HG03457 (cell line): ENCODE data around the gene KRT6B.
"Not testable (repeated sequence)": the region's sequence is repeated elsewhere in the genome, so short reads cannot be mapped to it uniquely, and the experiment has no call there.

Experiments used
- ATAC-seq: cut with Tn5 transposase; IDR thresholded peaks from one replicate; pipeline ENCODE4 v1.9.1; 2021; ENCODE audit warnings: moderate number of reproducible peaks; ENCODE audit not compliant: unreplicated experiment

KRT6B gene

DNA sequence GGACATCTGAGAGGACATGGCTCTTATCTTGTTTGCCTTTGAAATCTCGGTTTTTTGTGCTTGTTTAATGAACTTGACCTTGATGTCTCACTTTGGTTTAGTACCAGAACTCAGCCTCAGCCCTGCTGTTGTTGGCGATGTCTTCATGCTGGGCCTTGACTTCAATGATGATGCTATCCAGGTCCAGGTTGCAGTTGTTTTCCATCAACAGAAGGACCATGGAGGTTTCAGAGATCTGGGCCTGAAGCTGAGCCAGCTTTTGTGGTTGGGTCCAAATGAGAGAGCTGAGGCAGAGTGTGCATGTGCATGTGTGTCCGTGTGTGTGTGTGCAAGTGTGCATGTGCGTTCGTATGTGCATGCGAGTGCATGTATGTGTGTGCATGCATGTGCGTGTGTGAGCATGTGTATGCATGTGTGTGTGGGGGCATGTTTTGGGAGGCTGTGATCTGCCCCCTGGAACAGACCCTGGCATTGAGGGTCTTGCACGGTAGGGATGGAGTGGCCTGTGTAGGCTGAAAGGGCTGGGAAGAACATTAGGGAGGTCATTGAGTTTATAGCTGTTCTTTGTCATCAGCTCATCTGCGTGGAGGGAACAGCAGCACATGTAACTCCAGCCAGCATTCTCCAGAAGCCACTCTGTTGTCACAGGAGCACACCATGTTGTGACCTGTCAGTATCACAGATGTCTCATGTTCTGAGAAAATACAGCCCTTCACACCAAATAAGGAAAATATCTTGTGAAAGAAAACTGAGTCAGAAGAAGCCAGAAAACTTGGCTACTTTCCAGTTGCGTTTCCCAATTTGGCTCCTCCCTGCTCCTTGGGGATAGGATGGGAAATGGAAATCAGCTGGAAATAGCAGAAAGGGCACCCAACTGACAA lies 35.8 kb downstream of the KRT6B start:
- ATAC-seq = no peak

DNA sequence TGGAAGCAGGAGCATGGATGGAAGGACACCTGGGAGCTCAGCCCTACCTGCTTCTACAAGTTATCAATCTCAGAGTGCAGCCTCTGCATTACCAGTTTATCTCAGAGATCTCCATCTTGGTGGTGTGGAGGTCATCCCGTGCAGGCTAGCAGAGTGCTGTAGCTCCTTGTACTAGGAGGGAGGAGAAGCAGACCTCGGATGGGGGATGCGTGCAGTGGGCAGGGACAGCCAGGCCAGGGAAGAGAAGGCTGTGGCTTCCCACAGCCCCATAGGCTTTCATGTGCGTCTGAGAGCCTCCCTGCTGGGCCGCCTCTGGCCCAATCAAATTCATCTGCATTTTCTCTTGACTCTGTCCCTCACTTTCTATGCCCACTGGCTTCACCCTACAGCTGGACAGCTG lies 37.0 kb downstream of the KRT6B start:
- no peak for ATAC-seq

DNA sequence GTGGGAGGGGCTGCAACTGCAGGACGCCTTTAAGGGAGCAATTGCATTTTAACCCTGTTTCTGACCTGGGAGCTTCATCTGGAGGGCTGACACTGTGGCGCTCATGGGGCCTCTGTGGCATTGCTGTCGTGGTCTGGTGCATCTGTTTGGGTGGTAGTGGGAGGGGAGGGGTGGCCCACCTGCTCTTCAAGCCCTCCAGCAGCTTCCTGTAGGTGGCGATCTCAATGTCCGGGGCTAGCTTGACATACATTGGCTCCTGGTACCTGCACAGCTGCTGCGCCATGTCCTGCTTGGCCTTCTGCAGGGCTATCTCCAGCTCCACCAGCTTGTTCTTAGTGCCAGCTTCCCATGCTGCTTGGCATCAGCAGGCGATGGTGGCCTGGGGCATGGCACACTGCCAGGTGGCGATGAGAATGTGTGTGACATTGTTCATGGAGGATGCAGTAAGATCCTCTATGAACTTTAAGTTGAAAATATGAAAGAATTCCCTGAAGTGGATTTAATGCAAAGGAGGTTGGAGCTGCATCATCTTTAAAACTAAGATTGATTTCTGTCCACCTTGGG lies 38.1 kb downstream of the KRT6B start:
- ATAC-seq = no peak

DNA sequence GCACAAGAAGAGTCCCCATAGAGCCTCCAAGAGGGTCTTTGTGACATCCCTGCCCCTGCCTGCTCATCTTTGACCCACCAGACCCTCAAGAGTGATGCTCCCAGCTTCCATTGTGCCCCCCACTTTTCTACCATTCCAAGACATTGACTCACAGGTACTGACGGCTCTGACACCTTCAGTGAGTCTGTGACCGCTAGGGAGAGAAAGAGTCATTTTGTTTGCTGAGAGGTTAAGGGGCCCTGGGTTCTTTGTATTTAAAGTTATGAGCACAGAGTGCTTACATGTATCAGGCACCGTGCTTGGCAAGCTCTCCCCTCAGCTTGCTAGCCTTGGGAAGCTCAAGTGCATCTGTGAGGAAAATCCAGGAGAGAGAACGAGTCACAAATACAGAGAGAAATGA lies 38.7 kb downstream of the KRT6B start:
- no peak for ATAC-seq

DNA sequence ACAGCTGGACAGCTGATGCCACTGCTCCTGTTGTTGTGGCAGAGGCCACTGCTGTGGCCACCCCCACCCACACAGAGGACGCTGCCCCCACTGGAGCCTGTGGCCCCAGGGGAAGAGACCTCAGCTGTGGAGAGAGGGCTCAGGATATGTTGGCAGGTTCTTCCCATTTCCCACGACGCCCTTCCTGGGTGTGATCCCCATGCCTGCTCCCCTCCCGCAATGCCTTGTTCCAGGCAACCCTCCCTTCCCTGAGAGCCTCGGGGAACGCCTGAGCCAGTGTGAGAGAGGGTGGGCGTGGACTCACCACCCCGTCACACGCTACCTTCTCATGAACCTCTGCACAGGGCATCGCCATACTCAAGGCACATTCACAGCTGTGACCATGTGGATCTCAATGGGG lies 40.1 kb downstream of the KRT6B start:
- no peak for ATAC-seq

DNA sequence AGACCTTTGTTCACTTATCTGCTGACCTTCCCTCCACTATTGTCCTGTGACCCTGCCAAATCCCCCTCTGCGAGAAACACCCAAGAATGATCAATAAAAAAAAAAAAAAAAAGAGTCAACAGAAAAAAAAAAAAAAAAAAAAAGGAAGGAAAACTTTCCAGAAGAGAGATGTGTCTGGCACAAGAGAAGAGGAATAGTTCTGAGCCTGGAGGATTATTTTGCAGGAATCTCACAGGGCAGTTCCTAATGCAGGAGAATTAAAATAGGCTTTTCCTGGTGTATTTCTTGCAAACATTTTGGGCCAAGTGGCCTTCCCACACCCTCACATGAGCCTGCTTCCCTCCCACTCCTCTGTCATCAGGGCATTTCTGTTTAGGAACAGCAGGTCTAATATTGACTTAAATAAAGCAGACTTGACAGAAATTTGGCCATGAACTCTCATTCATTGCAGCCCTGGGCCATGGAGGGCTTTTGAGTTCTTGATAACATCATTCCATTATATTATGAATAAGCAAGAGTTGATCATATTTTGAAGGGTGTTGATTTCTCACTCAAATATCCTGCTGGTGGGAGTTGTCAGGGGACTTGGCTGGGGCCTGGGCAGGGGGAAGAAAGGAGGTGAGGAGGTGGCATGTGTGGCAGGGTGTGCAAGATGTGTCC lies 41.2 kb downstream of the KRT6B start:
- ATAC-seq = not testable (repeated sequence)

DNA sequence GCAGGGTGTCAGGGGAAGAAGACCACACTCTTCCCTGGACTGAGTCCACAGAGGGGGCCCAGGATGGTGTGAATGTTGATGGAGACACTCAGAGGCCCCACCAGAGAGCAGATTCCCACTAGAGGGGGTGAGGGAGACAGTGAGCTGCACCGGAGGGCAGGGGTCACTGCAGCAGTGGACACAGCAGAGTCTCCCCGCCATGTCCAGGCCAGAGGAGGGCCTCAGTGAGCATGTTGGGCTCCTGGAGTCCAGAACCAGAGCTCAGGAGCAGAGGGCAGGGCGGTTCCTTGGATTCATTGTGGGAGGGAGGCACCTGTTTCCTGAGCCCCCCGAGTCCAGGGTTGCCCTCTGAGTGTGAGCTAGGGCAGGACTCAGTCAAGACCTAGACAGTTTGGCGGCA lies 44.0 kb downstream of the KRT6B start:
- no peak for ATAC-seq

DNA sequence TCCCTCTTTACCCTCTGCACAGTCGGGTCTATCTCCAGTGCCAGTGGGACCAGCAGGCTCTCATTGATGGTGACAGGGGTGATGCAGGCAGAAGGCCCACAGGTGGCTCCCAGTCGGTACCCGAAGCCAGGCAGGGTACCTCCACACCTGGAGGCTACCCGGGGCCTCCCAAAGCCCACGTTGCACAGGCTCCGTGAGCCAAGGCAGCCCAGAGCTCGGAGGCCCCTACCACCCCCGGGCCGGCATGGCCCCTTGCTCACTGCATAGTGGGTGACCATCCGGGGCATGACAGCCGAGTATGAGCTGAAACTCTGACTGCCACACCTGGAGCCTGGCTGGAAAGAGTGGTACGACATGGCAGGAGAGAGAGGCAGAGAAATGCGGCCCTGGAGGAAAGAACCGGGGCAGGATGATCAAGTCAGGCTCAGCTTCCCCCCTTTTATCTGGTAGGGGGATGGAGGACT lies 46.0 kb downstream of the KRT6B start, which contains the start of gene KRT82:
Gene KRT82, minus strand, starts transcription at position 414 of the 464 bp plus-strand sequence. Its CDS starts 58 bp downstream, at position 356.
- ATAC-seq = no peak

DNA sequence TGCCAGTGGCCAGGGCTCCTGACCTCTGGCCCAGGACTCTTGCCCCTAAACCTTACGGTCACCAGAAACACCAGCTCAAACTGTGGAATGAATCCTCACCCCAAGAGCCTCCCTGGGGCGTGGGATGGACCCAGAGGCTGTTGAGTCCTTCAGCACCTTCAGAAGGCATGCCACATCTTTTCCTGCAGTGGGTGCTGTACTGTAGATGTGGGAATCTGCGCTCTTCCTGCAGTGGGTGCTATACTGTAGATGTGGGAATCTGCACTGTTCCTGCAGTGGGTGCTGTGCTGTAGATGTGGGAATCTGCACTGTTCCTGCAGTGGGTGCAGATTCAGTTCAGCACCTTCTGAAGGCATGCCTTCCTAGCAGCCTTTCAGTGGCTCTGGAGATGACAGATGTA lies 47.0 kb downstream of the KRT6B start:
- no peak for ATAC-seq

DNA sequence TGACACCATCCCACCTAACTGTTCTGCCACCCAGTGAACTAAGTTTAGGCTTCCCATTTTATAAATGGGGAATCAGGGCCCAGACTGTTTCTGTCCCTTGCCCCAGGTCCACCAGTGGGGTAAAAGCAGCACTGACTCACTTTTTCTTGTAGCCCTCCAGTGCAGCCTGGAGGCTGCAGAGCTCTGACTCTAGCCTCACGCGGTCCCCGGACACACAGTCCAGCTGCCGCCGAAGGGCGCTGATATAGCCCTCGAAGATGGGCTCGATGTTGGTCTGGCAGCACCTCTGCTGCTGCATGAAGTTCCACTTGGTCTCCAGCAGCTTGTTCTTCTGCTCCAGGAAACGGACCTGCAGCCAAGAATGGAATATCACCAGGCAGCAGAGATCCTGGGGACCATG lies 48.4 kb downstream of the KRT6B start:
- no peak for ATAC-seq

DNA sequence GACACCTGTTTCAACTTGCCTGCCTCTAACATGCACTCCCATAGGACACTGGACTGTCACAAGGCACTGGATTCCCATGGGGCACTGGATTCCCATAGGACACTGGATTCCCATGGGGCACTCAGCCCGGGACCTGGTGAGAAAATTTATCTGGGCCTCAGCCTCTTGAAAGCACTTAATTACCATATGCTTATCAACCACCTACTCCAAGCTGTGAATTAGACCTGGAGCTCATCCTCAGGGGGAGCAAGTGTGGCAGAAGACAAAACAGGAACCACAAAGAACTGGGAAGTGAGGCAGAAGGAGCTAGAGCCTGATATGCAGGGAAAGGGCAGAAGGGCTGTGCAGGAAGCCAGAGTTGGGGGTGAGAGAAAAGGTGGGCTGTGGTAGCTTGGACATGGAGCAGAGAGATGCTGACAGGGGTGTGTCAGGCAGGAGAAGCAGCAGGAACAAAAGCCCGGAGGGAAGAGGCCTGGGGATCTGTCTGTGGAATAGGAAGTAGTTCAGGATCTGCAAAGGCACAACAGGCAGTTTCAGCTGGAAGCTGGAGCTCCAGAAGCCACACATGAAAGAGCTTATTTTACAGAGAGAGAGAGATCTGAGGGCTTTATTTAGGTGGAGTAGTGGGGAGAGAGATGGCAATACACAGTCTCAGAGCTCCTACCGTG lies 48.9 kb downstream of the KRT6B start:
- ATAC-seq = no peak

DNA sequence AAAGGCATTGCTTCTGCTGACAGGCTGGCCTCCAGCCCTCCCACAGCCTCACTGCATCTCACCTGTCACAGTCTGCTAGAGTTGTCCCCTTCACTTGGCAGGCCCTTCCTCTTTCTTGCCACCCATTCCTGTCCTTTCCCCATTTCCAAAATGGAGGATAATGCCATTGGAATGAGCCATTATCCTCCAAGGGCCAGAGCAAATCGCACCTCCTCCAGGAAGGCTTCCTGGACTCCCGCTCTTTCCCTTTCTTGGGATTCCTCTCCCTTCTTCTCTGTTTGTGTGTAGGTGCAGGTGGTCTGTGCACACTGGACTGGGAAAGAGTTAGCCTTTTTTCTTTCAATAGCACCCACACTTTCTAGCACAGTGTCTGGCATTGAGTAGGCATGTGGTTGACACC lies 49.6 kb downstream of the KRT6B start:
- no peak for ATAC-seq

DNA sequence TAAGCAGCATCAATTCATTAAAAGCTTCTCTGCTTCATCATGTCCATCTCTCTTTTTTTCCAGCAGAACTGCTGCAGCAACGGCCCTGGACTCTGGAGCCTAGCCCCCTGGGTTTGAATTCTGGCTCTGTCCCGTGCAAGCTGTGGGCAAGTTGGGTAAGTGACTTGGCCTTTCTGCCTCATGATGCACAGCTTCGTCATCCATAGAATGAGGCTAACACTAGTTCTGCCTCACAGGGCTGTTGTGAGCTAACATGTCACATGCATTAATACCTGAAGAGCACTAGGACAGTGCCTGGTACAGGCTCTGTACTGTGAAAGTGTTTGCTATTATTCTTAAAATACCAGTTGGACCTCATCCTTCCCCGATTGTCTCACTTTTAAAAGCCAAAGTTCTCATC lies 50.0 kb downstream of the KRT6B start:
- ATAC-seq = no peak

DNA sequence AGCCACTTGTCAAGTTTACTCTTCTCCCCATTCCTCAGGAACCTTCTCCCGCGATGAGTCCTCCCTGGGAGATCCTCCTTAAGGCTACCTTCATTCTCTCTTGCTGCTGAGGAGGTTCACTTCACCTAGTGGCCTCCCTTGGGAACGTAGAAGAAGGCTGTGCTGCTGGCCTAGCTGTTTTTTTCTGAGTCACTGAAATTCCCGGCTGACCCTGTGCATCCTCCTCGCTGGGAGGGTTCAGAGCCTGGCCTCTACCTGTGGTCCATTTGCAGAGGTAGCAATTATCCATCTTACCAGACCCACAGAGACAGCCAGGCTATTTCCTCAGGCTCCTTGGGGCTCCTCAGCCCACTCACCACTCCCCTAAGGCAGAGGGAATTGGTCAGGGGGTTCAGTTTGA lies 50.4 kb downstream of the KRT6B start:
- ATAC-seq = no peak

DNA sequence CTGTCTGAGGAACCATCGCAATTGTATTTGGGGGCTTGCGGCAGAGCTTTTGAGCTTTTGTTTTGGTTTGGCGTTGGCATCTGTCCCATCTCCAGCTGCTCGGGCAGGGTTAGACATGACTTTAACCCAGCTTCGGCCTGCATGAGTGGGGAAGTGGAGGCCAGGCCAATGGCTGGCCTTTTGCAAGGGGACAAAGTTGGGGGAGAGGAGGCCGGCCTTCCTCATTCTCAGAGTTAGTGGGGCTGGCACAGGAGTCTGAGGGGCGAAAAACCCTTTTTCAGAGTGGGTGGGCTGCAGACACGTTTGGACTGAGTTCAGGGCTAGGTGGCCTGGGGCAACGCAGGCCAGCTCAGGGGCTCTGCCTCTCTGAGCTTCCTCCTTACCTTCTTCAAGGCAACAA lies 51.0 kb downstream of the KRT6B start:
- no peak for ATAC-seq

DNA sequence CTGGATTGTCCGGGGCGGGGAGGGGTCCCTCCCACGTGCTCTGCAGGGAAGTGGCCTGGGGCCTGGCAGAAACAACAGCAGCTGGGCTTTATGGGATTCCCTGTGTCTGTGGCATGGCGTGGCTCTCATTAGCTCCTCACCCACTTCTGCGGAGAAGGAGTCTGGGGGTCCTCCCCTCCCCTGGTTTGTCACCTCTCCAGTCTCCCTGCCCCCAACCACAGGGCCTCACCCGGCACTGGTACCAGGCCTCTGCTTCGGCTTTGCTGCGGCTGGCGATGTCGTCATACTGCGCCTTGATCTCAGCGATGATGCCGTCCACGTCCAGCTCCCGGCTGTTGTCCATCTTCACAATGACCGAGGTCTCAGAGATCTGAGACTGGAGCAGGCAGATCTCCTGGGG lies 52.2 kb downstream of the KRT6B start:
- no peak for ATAC-seq

DNA sequence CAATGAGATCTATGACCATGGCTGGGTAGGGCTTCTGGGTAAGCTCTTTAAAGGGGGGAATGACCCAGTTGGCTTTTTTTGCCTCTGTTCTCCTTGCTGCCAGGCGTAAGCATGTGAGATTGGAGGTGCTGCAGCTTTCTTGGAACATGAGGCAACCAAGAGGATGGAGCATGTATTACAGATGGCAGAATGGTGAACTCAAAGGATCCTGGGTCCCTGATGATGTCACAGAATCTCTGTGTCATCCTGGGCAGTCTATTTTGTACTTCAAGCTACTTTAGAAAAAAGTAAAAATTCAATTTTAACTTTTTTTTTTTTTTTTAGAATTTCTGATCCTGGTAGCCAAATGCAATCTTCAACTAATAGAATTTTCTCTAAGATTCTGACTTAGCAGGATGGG lies 53.8 kb downstream of the KRT6B start:
- ATAC-seq = no peak

DNA sequence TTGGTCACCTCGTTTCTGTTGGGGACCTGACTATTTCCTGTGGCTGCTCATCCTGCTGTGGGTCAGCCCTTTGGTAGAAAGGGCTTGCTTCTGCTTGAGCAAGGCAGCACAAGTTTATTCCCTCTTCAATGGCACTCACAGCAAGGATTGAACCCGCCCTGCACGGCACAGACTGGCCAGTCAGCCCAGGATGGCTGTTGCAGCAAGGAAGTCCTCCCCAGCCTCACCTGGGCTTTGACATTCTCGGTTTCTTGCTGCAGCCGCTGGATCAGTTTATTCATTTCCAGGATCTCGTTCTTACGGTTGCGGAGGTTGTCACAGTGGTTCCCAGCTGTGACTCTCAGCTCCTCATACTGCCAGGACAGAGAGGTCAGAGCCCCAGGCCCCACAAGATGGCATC lies 55.3 kb downstream of the KRT6B start:
- no peak for ATAC-seq
